A549 (cell line): ENCODE measurements around the gene RNF141. TPM values are rescaled to one million over a fixed set of nuclear protein-coding genes. Genes with fewer than 3 reads are reported as not detected.

Source experiments
- ATAC-seq, 2 experiments: fragments of 200-7000 bp in 1 of 2; fragments of >200 bp in 1 of 2; cut with Nextera tagmentation in 1 of 2; cut with Tn5 transposase in 1 of 2; 3 replicates each; pipeline versions ENCODE4 v1.8.0 to v1.9.1; 2018 to 2020; ENCODE audit warnings: mild to moderate bottlenecking in 1 of 2, moderate library complexity in 1 of 2
- CTCF ChIA-PET: fragments of 300-600 bp; sonication (Branson Sonifier 250); formaldehyde crosslinking; extraction: SDS; loops from one replicate; lab custom pipeline; 2021; ENCODE audit warnings: antibody characterized with exemption, inconsistent platforms; lab: Yijun Ruan, JAX
- POLR2A ChIA-PET: fragments of 350-600 bp; formaldehyde crosslinking; extraction: SDS; loops from one replicate; lab custom pipeline; 2021; ENCODE audit warnings: antibody characterized with exemption, inconsistent platforms; lab: Yijun Ruan, JAX
- DNase-seq, 2 experiments: peaks; one replicate each; pipeline versions ENCODE4 v3.0.0 to v3.0.0-alpha.2; 2011 to 2016; ENCODE audit warnings: low read depth in 1 of 2, low spot score in 1 of 2
- FAIRE-seq: peaks from 2 replicates; lab custom pipeline; 2011; peaks lifted over from hg19 to GRCh38; lab: Jason Lieb, UNC
- H3K27ac ChIP-seq, 2 experiments: fragments of >200 bp; sonication (Bioruptor Twin); formaldehyde crosslinking; 3 replicates each; pipeline ENCODE4 v1.5.1; 2016 to 2017
- H3K4me1 ChIP-seq: fragments of >200 bp; sonication (Bioruptor Twin); formaldehyde crosslinking; 3 replicates; pipeline ENCODE4 v1.6.1; 2016
- H3K4me2 ChIP-seq: fragments of >200 bp; sonication (Bioruptor Twin); formaldehyde crosslinking; 3 replicates; pipeline ENCODE4 v1.6.1; 2016
- H3K4me3 ChIP-seq: fragments of >200 bp; sonication (Bioruptor Twin); formaldehyde crosslinking; 3 replicates; pipeline ENCODE4 v1.5.1; 2016
- H3K9me3 ChIP-seq: fragments of >200 bp; sonication (Bioruptor Twin); formaldehyde crosslinking; 3 replicates; pipeline ENCODE4 v1.6.1; 2016
- CBX8 ChIP-seq: fragments of 200-600 bp; sonication (generic); IDR thresholded peaks from 2 replicates; pipeline ENCODE4 v1.6.1; 2016
- CEBPB ChIP-seq, 2 experiments: fragments of >200 bp in 1 of 2; sonication (Bioruptor Twin) in 1 of 2; formaldehyde crosslinking in 1 of 2; IDR thresholded peaks; 2 replicates each; pipeline ENCODE4 v1.6.1; 2012 to 2016
- CHD2 ChIP-seq: fragments of 150-350 bp; IDR thresholded peaks from 2 replicates; pipeline ENCODE4 v1.6.1; 2014; ENCODE audit warnings: low read length; ENCODE audit not compliant: partially characterized antibody
- CHD4 ChIP-seq: fragments of 200-600 bp; sonication (generic); IDR thresholded peaks from 2 replicates; pipeline ENCODE4 v1.6.1; 2016; ENCODE audit warnings: antibody characterized with exemption, mild to moderate bottlenecking, borderline replicate concordance
- EP300 ChIP-seq, 2 experiments: fragments of >200 bp; sonication (Bioruptor Twin); formaldehyde crosslinking; IDR thresholded peaks; 2 replicates in 1 of 2; 3 replicates in 1 of 2; pipeline ENCODE4 v1.6.1; 2016 to 2017
- ESRRA ChIP-seq: fragments of 150-350 bp; IDR thresholded peaks from 2 replicates; pipeline ENCODE4 v1.6.1; 2014; ENCODE audit warnings: mild to moderate bottlenecking, low read length, borderline replicate concordance
- GATA3 ChIP-seq: IDR thresholded peaks from 2 replicates; pipeline ENCODE4 v1.6.1; 2012; ENCODE audit warnings: borderline replicate concordance
- HOXB13 ChIP-seq: fragments of 250-450 bp; sonication (Bioruptor Pico); IDR thresholded peaks from 2 replicates; pipeline ENCODE4 v1.5.0; 2020; ENCODE audit warnings: low read depth, mild to moderate bottlenecking, moderate library complexity
- HOXB5 ChIP-seq: fragments of 250-450 bp; sonication (Bioruptor Pico); IDR thresholded peaks from 2 replicates; pipeline ENCODE4 v1.5.0; 2020; ENCODE audit warnings: mild to moderate bottlenecking, moderate library complexity
- JUNB ChIP-seq: fragments of >200 bp; sonication (Bioruptor Twin); formaldehyde crosslinking; IDR thresholded peaks from 2 replicates; pipeline ENCODE4 v1.6.1; 2016
- KDM1A ChIP-seq: fragments of 200-600 bp; sonication (generic); IDR thresholded peaks from 2 replicates; pipeline ENCODE4 v1.6.1; 2016; ENCODE audit warnings: low read depth, mild to moderate bottlenecking
- MAFK ChIP-seq: fragments of 450-650 bp; IDR thresholded peaks from 2 replicates; pipeline ENCODE4 v1.6.1; 2014; ENCODE audit not compliant: partially characterized antibody
- NPAS2 ChIP-seq: fragments of 250-450 bp; sonication (Bioruptor Pico); IDR thresholded peaks from 2 replicates; pipeline ENCODE4 v1.8.0; 2022; ENCODE audit warnings: mild to moderate bottlenecking, moderate library complexity, borderline replicate concordance
- NR3C1 ChIP-seq: fragments of >200 bp; sonication (Bioruptor Twin); formaldehyde crosslinking; IDR thresholded peaks from 3 replicates; pipeline ENCODE4 v1.6.1; 2017
- PHF8 ChIP-seq: fragments of 200-600 bp; sonication (generic); IDR thresholded peaks from 2 replicates; pipeline ENCODE4 v1.6.1; 2016; ENCODE audit warnings: low read depth, mild to moderate bottlenecking, antibody characterized with exemption, moderate library complexity, borderline replicate concordance
- POLR2A ChIP-seq: IDR thresholded peaks from 2 replicates; pipeline ENCODE4 v1.6.1; 2012; ENCODE audit warnings: mild to moderate bottlenecking, low read length
- POLR2AphosphoS2 ChIP-seq: conservative IDR thresholded peaks from 2 replicates; pipeline ENCODE4 v1.6.1; 2012; ENCODE audit warnings: low read length, improper control_type of control experiment, inconsistent platforms
- RAD21 ChIP-seq, 2 experiments: fragments of >200 bp in 1 of 2; sonication (Bioruptor Twin) in 1 of 2; formaldehyde crosslinking in 1 of 2; IDR thresholded peaks in 1 of 2; conservative IDR thresholded peaks in 1 of 2; 2 replicates in 1 of 2; 3 replicates in 1 of 2; pipeline ENCODE4 v1.6.1; 2012 to 2018; ENCODE audit warnings: inconsistent platforms in 1 of 2
- RCOR1 ChIP-seq: fragments of 150-350 bp; IDR thresholded peaks from 2 replicates; pipeline ENCODE4 v1.6.1; 2014; ENCODE audit warnings: antibody characterized with exemption, low read length, low read depth
- RFX5 ChIP-seq: fragments of 450-650 bp; IDR thresholded peaks from 2 replicates; pipeline ENCODE4 v1.7.1; 2014; ENCODE audit warnings: antibody characterized with exemption, mild to moderate bottlenecking, moderate library complexity
- RNF2 ChIP-seq: fragments of 200-600 bp; sonication (generic); IDR thresholded peaks from 2 replicates; pipeline ENCODE4 v1.6.1; 2016; ENCODE audit warnings: low read depth, mild to moderate bottlenecking, antibody characterized with exemption, moderate library complexity, borderline replicate concordance
- SMC3 ChIP-seq: fragments of >200 bp; sonication (Bioruptor Twin); formaldehyde crosslinking; IDR thresholded peaks from 3 replicates; pipeline ENCODE4 v1.6.1; 2018; ENCODE audit warnings: inconsistent platforms
- TP53 ChIP-seq: fragments of 250-450 bp; sonication (Bioruptor Pico); IDR thresholded peaks from 2 replicates; pipeline ENCODE4 v1.5.0; 2021; ENCODE audit warnings: mild to moderate bottlenecking, moderate library complexity
- ZC3H11A ChIP-seq: fragments of 450-650 bp; IDR thresholded peaks from 2 replicates; pipeline ENCODE4 v1.6.1; 2014; ENCODE audit warnings: antibody characterized with exemption, mild to moderate bottlenecking
- WGBS: methylation state at CpG from one replicate; pipeline ENCODE4 v1.1.6; 2017; ENCODE audit errors: missing lambda C conversion rate; 5-methylcytosine and 5-hydroxymethylcytosine counted together
- polyA plus RNA-seq, 4 experiments: library from polyadenylated mRNA; depleted of rRNA in 3 of 4; stranded (reverse); fragments of >200 nt; fragmentation: RNase III in 1 of 4; extraction: RNeasy Plus Mini Kit Qiagen cat#74134 plus additional on column Dnase treatment in 1 of 4; gene quantifications; 2 replicates in 3 of 4; 3 replicates in 1 of 4; pipeline ENCODE4 v1.2.3, GENCODE V29; 2011 to 2017
- TF ChIP-seq, protein P1 (sequence below): fragments of >200 bp; sonication (Bioruptor Twin); formaldehyde crosslinking; IDR thresholded peaks from 2 replicates; pipeline ENCODE4 v1.6.1; 2016
- TF ChIP-seq, protein P2 (sequence below): fragments of >200 bp; sonication (Bioruptor Twin); formaldehyde crosslinking; IDR thresholded peaks from 3 replicates; pipeline ENCODE4 v1.6.1; 2016
- TF ChIP-seq, protein P3 (sequence below): fragments of 150-350 bp; IDR thresholded peaks from 2 replicates; pipeline ENCODE4 v1.6.1; 2014; ENCODE audit warnings: low read depth, mild to moderate bottlenecking, low read length
- TF ChIP-seq, protein P4 (sequence below): fragments of >200 bp; sonication (Bioruptor Twin); formaldehyde crosslinking; IDR thresholded peaks from 3 replicates; pipeline ENCODE4 v1.5.1; 2016
- TF ChIP-seq, protein P5 (sequence below): IDR thresholded peaks from 2 replicates; pipeline ENCODE4 v1.6.1; 2012
- TF ChIP-seq, protein P6 (sequence below): IDR thresholded peaks from 2 replicates; pipeline ENCODE4 v1.6.1; 2012
- TF ChIP-seq, protein P7 (sequence below): fragments of 450-650 bp; IDR thresholded peaks from 2 replicates; pipeline ENCODE4 v1.6.1; 2014; ENCODE audit warnings: antibody characterized with exemption

The RNF141 gene
- polyA plus RNA-seq, 2 of the 4 experiments (the other 2 are of a cell fraction): 16.8 to 33.3 TPM

DNA sequence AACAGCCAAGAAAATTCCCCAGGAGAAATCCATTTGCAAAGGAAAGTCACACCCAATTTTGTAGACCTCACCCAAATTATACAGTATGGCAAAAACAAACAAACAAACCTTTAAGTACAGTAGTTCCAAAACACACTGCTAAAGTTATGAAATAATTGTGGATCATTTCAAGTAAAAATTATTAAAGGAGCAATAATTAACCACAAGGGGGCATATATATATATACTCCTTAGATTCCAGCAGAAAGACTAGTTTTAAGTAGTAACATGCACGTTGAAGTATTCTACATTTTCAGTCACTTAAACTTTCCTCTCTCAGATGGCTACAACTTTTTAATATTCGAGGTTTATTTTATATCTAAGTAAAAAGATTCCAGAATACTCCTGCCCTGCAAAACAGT, 26.8 kb downstream of the RNF141 start:
- ATAC-seq (no peak), FAIRE-seq (no peak), DNase-seq (peak in 1 of 2 experiments; percentile 12)
- TF ChIP-seq POLR2AphosphoS2: no peak
- TF ChIP-seq RNF2: no peak
- no peak; a peak in 1 of 4 replicates for TF ChIP-seq CEBPB (IDR thresholded peaks at IDR 0.05)
- TF ChIP-seq, protein P1, sequence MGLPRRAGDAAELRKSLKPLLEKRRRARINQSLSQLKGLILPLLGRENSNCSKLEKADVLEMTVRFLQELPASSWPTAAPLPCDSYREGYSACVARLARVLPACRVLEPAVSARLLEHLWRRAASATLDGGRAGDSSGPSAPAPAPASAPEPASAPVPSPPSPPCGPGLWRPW: no peak
- TF ChIP-seq, protein P2, sequence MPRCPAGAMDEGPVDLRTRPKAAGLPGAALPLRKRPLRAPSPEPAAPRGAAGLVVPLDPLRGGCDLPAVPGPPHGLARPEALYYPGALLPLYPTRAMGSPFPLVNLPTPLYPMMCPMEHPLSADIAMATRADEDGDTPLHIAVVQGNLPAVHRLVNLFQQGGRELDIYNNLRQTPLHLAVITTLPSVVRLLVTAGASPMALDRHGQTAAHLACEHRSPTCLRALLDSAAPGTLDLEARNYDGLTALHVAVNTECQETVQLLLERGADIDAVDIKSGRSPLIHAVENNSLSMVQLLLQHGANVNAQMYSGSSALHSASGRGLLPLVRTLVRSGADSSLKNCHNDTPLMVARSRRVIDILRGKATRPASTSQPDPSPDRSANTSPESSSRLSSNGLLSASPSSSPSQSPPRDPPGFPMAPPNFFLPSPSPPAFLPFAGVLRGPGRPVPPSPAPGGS: no peak
- no peak for TF ChIP-seq POLR2A
- TF ChIP-seq TP53 (CRISPR knock-in tag): no peak
- TF ChIP-seq GATA3: no peak
- TF ChIP-seq, protein P3, sequence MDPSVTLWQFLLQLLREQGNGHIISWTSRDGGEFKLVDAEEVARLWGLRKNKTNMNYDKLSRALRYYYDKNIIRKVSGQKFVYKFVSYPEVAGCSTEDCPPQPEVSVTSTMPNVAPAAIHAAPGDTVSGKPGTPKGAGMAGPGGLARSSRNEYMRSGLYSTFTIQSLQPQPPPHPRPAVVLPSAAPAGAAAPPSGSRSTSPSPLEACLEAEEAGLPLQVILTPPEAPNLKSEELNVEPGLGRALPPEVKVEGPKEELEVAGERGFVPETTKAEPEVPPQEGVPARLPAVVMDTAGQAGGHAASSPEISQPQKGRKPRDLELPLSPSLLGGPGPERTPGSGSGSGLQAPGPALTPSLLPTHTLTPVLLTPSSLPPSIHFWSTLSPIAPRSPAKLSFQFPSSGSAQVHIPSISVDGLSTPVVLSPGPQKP: no peak
- no peak for TF ChIP-seq KDM1A
- no peak for TF ChIP-seq EP300 (IDR thresholded peaks at IDR 0.05)
- no peak for TF ChIP-seq NPAS2
- TF ChIP-seq SMC3: peak; percentile 76
- TF ChIP-seq, protein P4, sequence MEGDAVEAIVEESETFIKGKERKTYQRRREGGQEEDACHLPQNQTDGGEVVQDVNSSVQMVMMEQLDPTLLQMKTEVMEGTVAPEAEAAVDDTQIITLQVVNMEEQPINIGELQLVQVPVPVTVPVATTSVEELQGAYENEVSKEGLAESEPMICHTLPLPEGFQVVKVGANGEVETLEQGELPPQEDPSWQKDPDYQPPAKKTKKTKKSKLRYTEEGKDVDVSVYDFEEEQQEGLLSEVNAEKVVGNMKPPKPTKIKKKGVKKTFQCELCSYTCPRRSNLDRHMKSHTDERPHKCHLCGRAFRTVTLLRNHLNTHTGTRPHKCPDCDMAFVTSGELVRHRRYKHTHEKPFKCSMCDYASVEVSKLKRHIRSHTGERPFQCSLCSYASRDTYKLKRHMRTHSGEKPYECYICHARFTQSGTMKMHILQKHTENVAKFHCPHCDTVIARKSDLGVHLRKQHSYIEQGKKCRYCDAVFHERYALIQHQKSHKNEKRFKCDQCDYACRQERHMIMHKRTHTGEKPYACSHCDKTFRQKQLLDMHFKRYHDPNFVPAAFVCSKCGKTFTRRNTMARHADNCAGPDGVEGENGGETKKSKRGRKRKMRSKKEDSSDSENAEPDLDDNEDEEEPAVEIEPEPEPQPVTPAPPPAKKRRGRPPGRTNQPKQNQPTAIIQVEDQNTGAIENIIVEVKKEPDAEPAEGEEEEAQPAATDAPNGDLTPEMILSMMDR: peak; percentile 51
- TF ChIP-seq CHD2: no peak
- TF ChIP-seq, protein P5, sequence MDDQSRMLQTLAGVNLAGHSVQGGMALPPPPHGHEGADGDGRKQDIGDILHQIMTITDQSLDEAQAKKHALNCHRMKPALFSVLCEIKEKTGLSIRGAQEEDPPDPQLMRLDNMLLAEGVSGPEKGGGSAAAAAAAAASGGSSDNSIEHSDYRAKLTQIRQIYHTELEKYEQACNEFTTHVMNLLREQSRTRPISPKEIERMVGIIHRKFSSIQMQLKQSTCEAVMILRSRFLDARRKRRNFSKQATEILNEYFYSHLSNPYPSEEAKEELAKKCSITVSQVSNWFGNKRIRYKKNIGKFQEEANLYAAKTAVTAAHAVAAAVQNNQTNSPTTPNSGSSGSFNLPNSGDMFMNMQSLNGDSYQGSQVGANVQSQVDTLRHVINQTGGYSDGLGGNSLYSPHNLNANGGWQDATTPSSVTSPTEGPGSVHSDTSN: no peak
- TF ChIP-seq RAD21 (conservative IDR thresholded peaks at IDR 0.05 in 1 of 2, IDR thresholded peaks at IDR 0.05 in 1 of 2): peak; percentile 40 to 66; a peak in 4 of 5 replicates
- no peak for TF ChIP-seq HOXB13
- no peak for TF ChIP-seq RCOR1
- no peak for TF ChIP-seq NR3C1
- no peak for TF ChIP-seq JUNB
- Histone ChIP-seq H3K4me3 (no peak overlapping the region), H3K9me3 (no peaks in the 10 kb centered on the region), H3K27ac (no peak overlapping the region), H3K4me1 (peaks cover 11% of the 10 kb centered on the region), H3K4me2 (no peak overlapping the region)
- ChIA-PET CTCF (interaction anchor here (0.7 to 7.3 kb wide), 23 partner anchors 8 to 224 kb away, joined by 3 to 51 read pairs (median 4); partner anchors contain the start of genes AMPD3 and RNF141), POLR2A (no interaction called here)
- WGBS: 5% methylated on average over 2 of the region's 2 CpGs

DNA sequence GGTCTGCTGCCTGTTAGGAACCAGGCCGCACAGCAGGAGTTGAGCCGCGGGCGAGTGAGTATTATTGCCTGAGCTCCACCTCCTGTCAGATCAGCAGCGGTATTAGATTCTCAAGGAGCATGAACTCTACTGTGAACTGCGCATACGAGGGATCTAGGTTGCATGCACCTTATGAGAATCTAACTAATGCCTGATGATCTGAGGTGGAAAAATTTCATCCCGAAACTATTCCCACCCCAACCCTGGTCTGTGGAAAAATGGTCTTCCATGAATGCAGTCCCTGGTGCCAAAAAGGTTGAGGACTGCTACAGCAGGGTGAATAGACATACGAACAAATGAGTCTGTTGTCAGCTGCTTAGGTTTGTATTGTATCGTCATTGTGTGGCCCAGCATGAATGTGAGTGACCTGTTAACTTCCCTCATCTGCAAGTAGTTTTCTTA, 29.8 kb downstream of the RNF141 start:
- ChIA-PET CTCF (interaction anchor here (1.2 to 7.3 kb wide), 4 partner anchors 9 to 227 kb away, joined by 3 to 51 read pairs (median 4); no protein-coding TSS in a partner anchor), POLR2A (no interaction called here)
- FAIRE-seq (no peak), DNase-seq (no peak), ATAC-seq (no peak)
- H3K9me3 ChIP-seq: no peaks in the 10 kb centered on the region
- no peak overlapping the region for H3K27ac ChIP-seq
- peaks cover 11% of the 10 kb centered on the region for H3K4me1 ChIP-seq
- H3K4me3 ChIP-seq: no peak overlapping the region
- H3K4me2 ChIP-seq: no peak overlapping the region
- 96% methylated on average over 10 of the region's 10 CpGs for WGBS
- TF ChIP-seq, protein P6, sequence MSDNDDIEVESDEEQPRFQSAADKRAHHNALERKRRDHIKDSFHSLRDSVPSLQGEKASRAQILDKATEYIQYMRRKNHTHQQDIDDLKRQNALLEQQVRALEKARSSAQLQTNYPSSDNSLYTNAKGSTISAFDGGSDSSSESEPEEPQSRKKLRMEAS: no peak
- TF ChIP-seq ESRRA (no peak), NPAS2 (no peak), CHD4 (no peak), CEBPB (IDR thresholded peaks at IDR 0.05) (no peak), MAFK (no peak), PHF8 (no peak), CBX8 (no peak), SMC3 (no peak), KDM1A (no peak), HOXB5 (CRISPR knock-in tag) (no peak), GATA3 (no peak), RFX5 (no peak), ZC3H11A (no peak)
- TF ChIP-seq, protein P7, sequence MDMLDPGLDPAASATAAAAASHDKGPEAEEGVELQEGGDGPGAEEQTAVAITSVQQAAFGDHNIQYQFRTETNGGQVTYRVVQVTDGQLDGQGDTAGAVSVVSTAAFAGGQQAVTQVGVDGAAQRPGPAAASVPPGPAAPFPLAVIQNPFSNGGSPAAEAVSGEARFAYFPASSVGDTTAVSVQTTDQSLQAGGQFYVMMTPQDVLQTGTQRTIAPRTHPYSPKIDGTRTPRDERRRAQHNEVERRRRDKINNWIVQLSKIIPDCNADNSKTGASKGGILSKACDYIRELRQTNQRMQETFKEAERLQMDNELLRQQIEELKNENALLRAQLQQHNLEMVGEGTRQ: no peak
- TF ChIP-seq, protein P3: no peak
- TF ChIP-seq, protein P1: no peak
